Endometrial microvascular endothelial cells (primary cell): Measurements from ENCODE around the gene CDO1. TPM values are rescaled to one million over a fixed set of nuclear protein-coding genes. Genes with fewer than 3 reads are reported as not detected.

Experiments
- in situ Hi-C: cut with HindIII; loops from 2 replicates; pipeline ENCODE4 v1.10.0; 2017; ENCODE audit warnings: low sequenced_read_pairs, low pct_unique_long_range_greater_than_20kb; ENCODE audit errors: inconsistent ontology term
- total RNA-seq: library from RNA; depleted of rRNA; stranded (reverse); fragments of >200 nt; gene quantifications from one replicate; pipeline ENCODE4 v1.2.3, GENCODE V29; 2015; ENCODE audit errors: inconsistent ontology term

Gene CDO1
- total RNA-seq, 1 donor from 2014 or later, result not detected

DNA sequence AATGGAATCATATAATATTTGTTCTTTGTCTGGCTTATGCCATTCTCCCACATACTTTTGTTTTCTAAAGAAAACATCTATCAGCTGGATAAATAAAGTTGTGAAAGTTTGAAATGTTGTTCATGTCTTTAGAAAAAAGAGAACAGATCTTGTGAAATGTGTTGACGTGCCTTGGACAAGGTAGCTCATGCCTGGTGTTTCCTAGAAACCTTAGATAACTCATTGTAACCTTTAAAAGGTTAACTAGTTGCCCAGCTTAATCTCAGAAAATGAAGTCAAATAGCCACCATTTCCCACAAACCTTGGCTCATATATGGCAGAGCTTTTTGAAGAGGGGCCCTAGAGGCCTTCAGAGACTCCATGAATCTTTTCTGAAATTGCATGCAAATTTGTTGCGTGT is 15.3 kb downstream of the CDO1 start:
- in situ Hi-C loops, result no loop called here

GRCh38 chr5:115800108-115800507 is 16.4 kb downstream of the CDO1 start:
- in situ Hi-C loops, result no loop called here

GRCh38 chr5:115798252-115798651 is 18.2 kb downstream of the CDO1 start:
- in situ Hi-C loops, result no loop called here

- in situ Hi-C loops, result no loop called here
These were observed 19.8 kb downstream of the CDO1 start for GRCh38 chr5:115796656-115797055.

- in situ Hi-C loops, result no loop called here
These were observed 20.8 kb downstream of the CDO1 start for GRCh38 chr5:115795700-115796099.

GRCh38 chr5:115788440-115788839 is 28.0 kb downstream of the CDO1 start:
- in situ Hi-C loops, result no loop called here

DNA sequence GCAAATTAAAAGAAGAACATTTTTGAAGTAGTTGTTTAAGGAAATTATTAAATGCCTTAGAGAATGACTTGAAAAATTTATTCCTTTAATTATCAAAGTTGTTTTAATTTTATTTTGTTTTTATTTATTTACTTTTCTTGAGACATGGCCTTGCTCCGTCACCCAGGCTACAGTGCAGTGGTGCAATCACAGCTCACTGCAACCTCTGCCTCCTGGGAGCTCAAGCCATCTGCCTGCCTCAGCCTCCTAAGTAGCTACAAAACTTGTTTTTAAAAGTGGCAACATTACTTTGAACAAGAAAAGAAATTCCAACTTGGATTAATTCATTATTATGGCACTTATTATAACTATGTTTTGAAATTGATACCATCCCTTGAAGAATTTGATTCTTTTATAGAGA is 29.0 kb downstream of the CDO1 start:
- in situ Hi-C loops, result no loop called here

DNA sequence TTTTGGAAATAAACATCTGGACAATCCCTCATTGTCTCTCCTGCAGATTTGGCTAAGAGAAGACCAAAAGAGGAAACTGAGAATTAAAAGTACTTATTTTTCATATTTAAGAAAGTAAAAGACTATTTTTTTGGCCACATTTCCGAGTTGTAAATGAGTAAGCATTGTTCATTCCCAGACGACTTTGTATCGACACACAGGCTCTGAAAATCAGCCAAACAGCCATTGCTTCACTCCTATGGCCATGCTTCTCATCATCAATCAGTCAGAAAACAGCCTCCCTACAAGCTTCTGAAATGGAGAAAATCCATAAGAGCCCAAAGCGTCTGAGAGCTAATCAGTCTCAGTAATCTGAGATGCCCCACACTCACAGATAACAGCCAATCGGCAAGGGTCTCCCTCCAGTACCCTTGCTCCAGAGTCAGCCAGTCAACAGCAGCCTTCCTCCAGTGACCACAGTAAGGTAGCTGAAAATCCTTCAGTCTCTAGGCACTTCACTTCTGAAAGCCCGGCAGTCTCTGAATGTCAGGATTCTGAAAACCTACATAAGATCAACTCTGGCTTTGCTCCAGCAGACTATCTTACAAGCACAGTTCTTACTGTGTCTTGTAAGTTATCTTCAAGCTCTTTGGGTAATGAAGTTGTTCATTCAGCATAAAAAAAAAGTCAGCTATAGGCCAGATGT is 30.9 kb downstream of the CDO1 start:
- in situ Hi-C loops, result no loop called here

- in situ Hi-C loops, result no loop called here
These were observed 38.0 kb downstream of the CDO1 start for GRCh38 chr5:115778417-115778816.

DNA sequence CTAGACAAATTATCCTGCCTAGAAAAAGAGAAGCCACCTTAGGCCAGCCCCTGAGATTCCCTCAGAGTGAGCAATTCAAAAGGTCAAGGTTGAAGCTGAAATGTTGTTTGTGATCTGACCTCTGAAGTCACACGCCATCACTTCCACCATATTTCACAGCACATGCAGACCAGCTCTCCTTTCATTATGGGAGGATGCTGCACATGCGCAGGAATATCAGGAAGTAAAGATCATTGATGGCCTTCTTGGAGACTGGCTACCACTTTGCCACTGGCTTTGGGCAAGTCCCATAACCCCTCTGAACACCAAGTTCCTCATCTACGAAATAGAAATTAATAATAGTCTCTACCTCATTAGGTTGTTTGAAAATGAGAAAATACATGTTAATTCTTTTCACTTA is 39.5 kb downstream of the CDO1 start:
- in situ Hi-C loops, result no loop called here

DNA sequence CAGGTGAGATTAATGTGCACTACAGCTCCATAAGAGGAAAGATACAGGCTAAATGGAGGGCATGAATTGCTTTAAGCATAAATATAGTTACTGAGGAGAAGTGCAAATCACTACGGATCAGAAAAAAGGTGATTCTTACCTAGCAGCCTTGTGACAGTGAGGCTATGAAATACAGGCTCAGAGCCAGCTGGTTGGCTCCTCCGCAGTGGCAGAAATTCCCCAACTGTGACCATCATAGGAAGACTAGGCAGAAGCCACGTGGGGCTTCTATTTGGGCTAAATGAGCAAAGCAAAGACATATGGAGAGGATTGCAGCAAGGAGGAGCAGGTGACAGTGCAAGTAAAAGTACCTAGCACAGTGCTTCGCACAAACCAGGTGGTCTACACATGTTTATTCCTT is 40.5 kb downstream of the CDO1 start:
- in situ Hi-C loops, result no loop called here

DNA sequence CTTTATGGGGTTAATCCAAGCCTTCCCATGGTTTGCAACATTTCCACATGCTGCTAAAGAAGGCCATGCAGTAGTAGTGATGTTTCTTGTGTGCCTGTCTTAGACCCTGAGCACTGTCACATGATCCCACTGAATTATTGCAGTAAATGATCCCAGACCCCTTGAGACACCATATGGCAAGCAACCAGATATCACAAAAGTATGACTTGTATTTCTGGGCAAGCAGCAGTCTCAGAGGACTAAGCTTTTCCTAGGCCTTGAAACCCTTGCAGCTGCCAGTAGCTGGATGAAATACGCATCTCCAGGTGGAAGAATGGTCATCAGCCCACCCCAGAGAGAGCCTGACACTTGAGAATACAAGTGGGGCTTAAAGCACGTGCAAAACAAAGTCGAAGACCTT is 41.8 kb downstream of the CDO1 start:
- in situ Hi-C loops, result no loop called here

GRCh38 chr5:115772731-115773475 is 43.6 kb downstream of the CDO1 start:
- in situ Hi-C loops, result no loop called here

- in situ Hi-C loops, result no loop called here
These were observed 46.0 kb downstream of the CDO1 start for GRCh38 chr5:115770466-115770865.

DNA sequence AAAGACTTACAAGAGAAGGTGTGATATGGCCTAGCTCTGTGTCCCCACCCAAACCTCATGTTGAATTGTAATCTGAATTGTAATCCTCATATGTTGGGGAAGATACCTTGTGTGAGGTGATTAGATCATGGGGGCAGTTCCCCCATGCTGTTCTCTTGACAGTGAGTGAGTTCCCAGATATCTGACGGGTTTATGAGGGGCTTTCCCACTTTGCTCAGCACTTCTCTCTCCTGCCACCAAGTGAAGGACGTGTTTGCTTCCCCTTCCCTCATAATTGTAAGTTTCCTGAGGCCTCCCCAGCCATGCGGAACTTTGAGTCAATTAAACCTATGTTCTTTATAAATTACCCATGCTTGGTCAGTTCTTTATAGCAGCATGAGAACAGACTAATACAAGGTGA is 49.0 kb downstream of the CDO1 start:
- in situ Hi-C loops, result no loop called here

GRCh38 chr5:115766608-115767007 is 49.9 kb downstream of the CDO1 start:
- in situ Hi-C loops, result no loop called here

DNA sequence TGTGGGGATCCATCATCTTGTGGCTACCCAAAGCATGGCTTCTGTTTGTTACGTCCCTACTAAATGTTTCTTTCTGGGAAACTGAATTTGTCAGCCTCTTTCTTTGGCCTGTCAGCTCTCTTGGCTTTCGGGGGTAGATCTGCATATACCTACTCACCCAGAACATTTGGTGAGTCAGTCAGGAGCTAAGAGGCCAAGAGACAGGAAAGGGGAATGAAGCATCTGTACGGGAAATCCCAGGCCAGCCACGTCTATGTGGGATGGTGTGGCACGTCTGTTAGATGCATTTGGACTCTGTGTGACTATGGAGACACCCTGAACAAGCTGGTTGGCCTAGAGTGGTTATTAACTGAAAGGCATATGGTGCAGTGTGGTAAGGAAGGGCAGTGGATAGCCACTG is 58.1 kb downstream of the CDO1 start:
- in situ Hi-C loops, result no loop called here

GRCh38 chr5:115755675-115756074 is 60.8 kb downstream of the CDO1 start:
- in situ Hi-C loops, result no loop called here
